ENCODE results near the gene CLCN2. TPM values are rescaled to one million over a fixed set of nuclear protein-coding genes. Genes with fewer than 3 reads are reported as not detected.

CLCN2 gene
- polyA plus RNA-seq, 1 experiment: 2.6 TPM

- CTCF ChIA-PET: interaction anchor here (0.6 to 1.9 kb wide), 3 partner anchors 34 to 404 kb away, joined by 3 to 6 read pairs (median 3); no protein-coding TSS in a partner anchor
- POLR2A ChIA-PET: no interaction called here
- H3K4me3 ChIP-seq (ENCODE audit: low read depth, low read length): no peak overlapping the region
- no peak for DNase-seq (ENCODE audit: low read depth)
- peaks cover 38% of the 10 kb centered on the region for H3K36me3 ChIP-seq (ENCODE audit: control insufficient read depth, insufficient read depth, low read length)
- no peaks in the 10 kb centered on the region for H3K27me3 ChIP-seq (ENCODE audit: control insufficient read depth, insufficient read depth, low read length)
- TF ChIP-seq CTCF (IDR thresholded peaks at IDR 0.05; ENCODE audit: insufficient read depth, low read depth, low read length): peak; percentile 41
These were observed 55.8 kb downstream of the CLCN2 start for GRCh38 chr3:184305577-184305976.

- TF ChIP-seq CTCF (IDR thresholded peaks at IDR 0.05; ENCODE audit: insufficient read depth, low read depth, low read length): no peak
- DNase-seq (ENCODE audit: low read depth): no peak
- Histone ChIP-seq H3K27me3 (ENCODE audit: control insufficient read depth, insufficient read depth, low read length) (0 out of 2 replicates have a peak, but pooled peaks cover 1% of the 10 kb centered on the region), H3K36me3 (ENCODE audit: control insufficient read depth, insufficient read depth, low read length) (peaks cover 20% of the 10 kb centered on the region), H3K4me3 (ENCODE audit: low read depth, low read length) (peak overlapping the region; percentile 87)
- POLR2A ChIA-PET: no interaction called here
- CTCF ChIA-PET: interaction anchor here (1.1 to 1.8 kb wide), 3 partner anchors 11 to 405 kb away, joined by 3 to 8 read pairs (median 4); no protein-coding TSS in a partner anchor
These were observed 61.1 kb downstream of the CLCN2 start for GRCh38 chr3:184300378-184300720.

- TF ChIP-seq CTCF (IDR thresholded peaks at IDR 0.05; ENCODE audit: insufficient read depth, low read depth, low read length): no peak
- H3K4me3 ChIP-seq (ENCODE audit: low read depth, low read length): peak overlapping the region; percentile 87
- ChIA-PET POLR2A (interaction anchor here (0.6 kb wide), 1 partner anchor 41 kb away, joined by 14 read pairs; no protein-coding TSS in a partner anchor), CTCF (interaction anchor here (0.5 to 1.8 kb wide), 5 partner anchors 12 to 404 kb away, joined by 3 to 8 read pairs (median 4); no protein-coding TSS in a partner anchor)
- peaks cover 20% of the 10 kb centered on the region for H3K36me3 ChIP-seq (ENCODE audit: control insufficient read depth, insufficient read depth, low read length)
- 0 out of 2 replicates have a peak, but pooled peaks cover 1% of the 10 kb centered on the region for H3K27me3 ChIP-seq (ENCODE audit: control insufficient read depth, insufficient read depth, low read length)
- no peak for DNase-seq (ENCODE audit: low read depth)
These were observed 61.7 kb downstream of the CLCN2 start for GRCh38 chr3:184299488-184300377.

- ChIA-PET POLR2A (interaction anchor here (0.6 kb wide), 1 partner anchor 41 kb away, joined by 14 read pairs; no protein-coding TSS in a partner anchor), CTCF (no interaction called here)
- Histone ChIP-seq H3K4me3 (ENCODE audit: low read depth, low read length) (peak within 1 kb of the TSS; percentile 87), H3K36me3 (ENCODE audit: control insufficient read depth, insufficient read depth, low read length) (peaks cover 19% of the 10 kb centered on the region), H3K27me3 (ENCODE audit: control insufficient read depth, insufficient read depth, low read length) (0 out of 2 replicates have a peak, but pooled peaks cover 1% of the 10 kb centered on the region)
- TF ChIP-seq CTCF (IDR thresholded peaks at IDR 0.05; ENCODE audit: insufficient read depth, low read depth, low read length): no peak
- peak; percentile 65 for DNase-seq (ENCODE audit: low read depth)
These were observed 62.5 kb downstream of the CLCN2 start, which contains the start of gene PSMD2 for GRCh38 chr3:184298759-184299487. Gene PSMD2, plus strand, starts transcription at chr3:184299241. Its CDS starts 26 bp downstream, at chr3:184299267.
